Fibroblast of peridontal ligament (primary cell): ENCODE measurements around the gene MICAL1.

Source experiments
- DNase-seq: peaks from one replicate; pipeline ENCODE4 v3.0.0-alpha.2; 2010; ENCODE audit errors: extremely low read depth

MICAL1 gene

GRCh38 chr6:109436041-109436440 lies 19.5 kb downstream of the MICAL1 start:
- DNase-seq: no peak

DNA sequence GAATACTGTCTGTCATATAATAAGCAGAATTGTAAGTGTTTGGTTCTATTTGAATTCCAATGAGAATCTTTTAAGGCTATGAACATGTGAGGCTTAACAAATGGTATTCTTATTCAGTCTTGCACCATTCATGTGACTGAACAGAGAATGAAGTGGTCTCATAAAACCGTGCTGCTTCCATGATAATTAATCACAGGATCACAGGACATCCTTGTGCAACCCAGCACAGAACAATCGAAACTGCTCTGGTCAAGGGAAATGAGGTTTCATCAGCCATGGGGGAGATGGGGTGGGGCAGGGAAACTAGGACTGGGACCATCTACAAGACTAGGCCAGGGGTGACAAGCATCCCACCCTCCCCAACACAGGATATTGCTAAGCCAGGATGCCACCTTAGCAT lies 21.1 kb downstream of the MICAL1 start:
- no peak for DNase-seq

- DNase-seq: no peak
Observed at GRCh38 chr6:109429496-109429895, 26.1 kb downstream of the MICAL1 start.

- peak; percentile 86 for DNase-seq
Observed at GRCh38 chr6:109428889-109429477, 26.6 kb downstream of the MICAL1 start.

DNA sequence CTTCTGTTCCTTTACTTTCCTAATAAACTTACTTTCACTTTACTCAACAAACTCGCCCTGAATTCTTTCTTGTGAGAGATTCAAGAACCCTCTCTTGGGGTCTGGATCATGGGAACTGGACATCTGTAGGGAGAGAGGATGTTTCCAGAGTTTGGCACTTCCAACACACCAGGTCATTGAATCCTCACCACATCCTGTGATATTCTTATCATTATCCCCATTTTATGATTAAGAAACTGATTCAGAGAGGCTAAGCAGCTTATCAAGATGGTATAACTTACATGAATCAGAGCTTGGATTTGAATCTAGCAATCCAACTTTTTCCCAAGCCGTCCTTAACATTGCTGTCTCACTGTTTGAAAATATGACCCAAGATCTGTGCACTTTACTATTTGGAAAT lies 30.6 kb downstream of the MICAL1 start:
- no peak for DNase-seq

GRCh38 chr6:109421184-109421583 lies 34.4 kb downstream of the MICAL1 start:
- no peak for DNase-seq

- DNase-seq: no peak
Observed at GRCh38 chr6:109420751-109421150, 34.8 kb downstream of the MICAL1 start.

GRCh38 chr6:109417646-109418045 lies 37.9 kb downstream of the MICAL1 start:
- no peak for DNase-seq

GRCh38 chr6:109411034-109411433 lies 44.5 kb downstream of the MICAL1 start:
- DNase-seq: no peak

DNA sequence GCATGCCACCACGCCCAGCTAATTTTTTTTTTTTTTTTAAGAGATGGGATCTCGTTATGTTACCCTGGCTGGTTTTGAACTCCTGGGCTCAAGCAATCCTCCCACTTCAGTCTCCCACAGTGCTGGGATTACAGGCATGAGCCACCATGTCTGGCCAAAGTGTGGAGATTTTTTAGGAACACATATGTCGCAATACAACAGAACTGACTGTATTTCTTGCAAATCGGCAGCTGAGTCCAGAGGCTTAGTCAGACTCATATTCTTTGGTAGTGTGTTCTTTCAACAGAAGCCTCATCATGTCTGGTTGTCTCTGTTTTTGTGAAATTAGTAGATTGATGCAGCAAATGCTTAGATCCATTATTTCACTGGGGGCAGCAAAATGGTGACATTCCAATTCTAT lies 49.4 kb downstream of the MICAL1 start:
- DNase-seq: peak; percentile 83

DNA sequence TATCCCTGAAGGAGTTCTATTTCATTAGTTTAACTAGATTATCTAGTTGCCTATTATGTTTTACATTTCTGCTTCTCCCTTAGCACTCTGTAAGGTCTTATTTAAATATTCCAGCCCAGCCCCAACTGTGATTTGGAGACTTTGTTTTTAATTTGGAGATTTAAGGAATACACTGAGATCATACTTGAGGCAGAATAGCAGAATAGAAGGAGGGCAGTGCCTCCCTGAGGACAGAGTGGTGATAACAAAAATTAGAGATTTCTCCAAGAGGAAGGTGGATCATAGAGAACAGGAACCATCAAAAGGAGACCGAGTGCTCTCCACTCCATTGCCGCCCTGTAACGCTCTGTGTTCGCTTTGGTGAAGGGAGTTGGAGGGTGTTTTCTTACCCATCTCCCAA lies 58.6 kb downstream of the MICAL1 start:
- DNase-seq: peak; percentile 67

DNA sequence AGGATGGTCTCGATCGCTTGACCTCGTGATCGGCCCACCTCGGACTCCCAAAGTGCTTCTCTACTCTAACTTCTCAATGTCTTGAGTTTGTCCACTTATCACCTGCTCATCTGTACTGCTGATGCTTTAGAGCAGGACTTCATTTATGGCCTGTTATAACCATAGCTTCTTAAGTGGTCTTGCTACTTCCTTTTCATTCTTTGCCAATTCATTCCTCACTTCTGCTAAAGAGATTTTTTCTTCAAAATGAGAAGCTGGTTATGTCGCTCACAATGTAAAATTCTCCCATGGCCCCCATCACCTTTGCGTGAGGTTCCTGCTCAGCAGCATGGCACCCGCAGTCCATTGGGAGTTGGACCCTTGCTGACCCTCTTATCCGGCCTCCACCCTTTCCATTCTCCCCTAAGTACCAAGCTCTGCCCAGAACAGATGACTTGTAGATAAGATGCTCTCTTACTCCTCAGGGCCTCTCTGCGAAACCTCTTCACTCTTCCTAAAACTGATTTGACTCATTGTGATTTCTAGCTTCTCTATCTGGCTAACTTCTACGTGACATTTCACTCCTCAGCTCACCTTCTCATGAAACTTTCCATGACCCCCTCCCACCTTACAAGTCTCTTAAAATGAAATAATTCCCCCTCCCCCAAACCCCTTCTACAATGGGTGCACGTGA lies 59.4 kb downstream of the MICAL1 start:
- no peak for DNase-seq
